Gastrocnemius medialis (tissue), 4 donors: ENCODE measurements around the gene DLD. TPM values are rescaled to one million over a fixed set of nuclear protein-coding genes. Genes with fewer than 3 reads are reported as not detected.

Experiments used
- ATAC-seq, 2 donors: fragments of 150-250 bp; one replicate each; pipeline ENCODE4 v1.9.1; 2016
- DNase-seq, 2 donors: peaks; one replicate each; pipeline ENCODE4 v3.0.0-alpha.2; 2019
- H3K27ac ChIP-seq, 4 donors: fragments of 200-600 bp; sonication (generic); 1 replicate in 1 of 4; 2 replicates in 3 of 4; pipeline ENCODE4 v1.5.1; 2016 to 2018; ENCODE audit warnings: mild to moderate bottlenecking in 2 of 4, moderate library complexity in 1 of 4
- H3K27me3 ChIP-seq, 3 donors: fragments of 200-600 bp; sonication (generic) in 2 of 3; 1 replicate in 1 of 3; 2 replicates in 2 of 3; pipeline versions ENCODE4 v1.5.1 to v1.6.0; 2016 to 2019; ENCODE audit warnings: mild to moderate bottlenecking in 1 of 3, moderate library complexity in 1 of 3
- H3K36me3 ChIP-seq, 2 donors: fragments of 200-600 bp; sonication (generic) in 1 of 2; one replicate each; pipeline ENCODE4 v1.5.1; 2017 to 2018
- H3K4me1 ChIP-seq, 2 donors: fragments of 200-600 bp; sonication (generic) in 1 of 2; one replicate each; pipeline ENCODE4 v1.5.1; 2016 to 2017; ENCODE audit warnings: mild to moderate bottlenecking in 2 of 2
- H3K4me3 ChIP-seq, 4 donors: fragments of 200-600 bp; sonication (generic) in 3 of 4; 1 replicate in 1 of 4; 2 replicates in 3 of 4; pipeline ENCODE4 v1.5.1; 2016 to 2019; ENCODE audit warnings: mild to moderate bottlenecking in 2 of 4
- H3K9me3 ChIP-seq, 3 donors: fragments of 200-600 bp; sonication (generic) in 2 of 3; 1 replicate in 1 of 3; 2 replicates in 2 of 3; pipeline ENCODE4 v1.5.1; 2016 to 2019
- CTCF ChIP-seq, 5 experiments: fragments of 450-650 bp in 3 of 5; fragments of 200-600 bp in 2 of 5; sonication (generic) in 2 of 5; IDR thresholded peaks in 4 of 5; conservative IDR thresholded peaks in 1 of 5; 1 replicate in 4 of 5; 2 replicates in 1 of 5; pipeline ENCODE4 v1.5.1; 2016 to 2019; ENCODE audit warnings: antibody characterized with exemption in 5 of 5, mild to moderate bottlenecking in 3 of 5, moderate library complexity in 3 of 5
- POLR2A ChIP-seq, 2 donors: fragments of 450-650 bp; IDR thresholded peaks; one replicate each; pipeline ENCODE4 v1.6.1; 2017; ENCODE audit warnings: antibody characterized with exemption in 2 of 2, mild to moderate bottlenecking in 2 of 2, moderate library complexity in 2 of 2
- in situ Hi-C, 4 donors: fragments of 200-750 bp; cut with MboI; loops; one replicate each; pipeline versions ENCODE4 v1.15.0 to v1.8.0; 2017; ENCODE audit warnings: low sequenced_read_pairs in 4 of 4
- intact Hi-C: fragments of 100-400 bp; cut with DNase I; formaldehyde crosslinking; loops from one replicate; pipeline ENCODE4 v1.15.1; 2023; ENCODE audit warnings: low total_unique reads
- total RNA-seq, 4 donors: library from RNA; depleted of rRNA; stranded (reverse); fragments of >200 nt; gene quantifications; one replicate each; pipeline versions ENCODE4 v1.1.0 to v1.2.3, GENCODE V29; 2016

DLD gene
- total RNA-seq, 4 donors from 2014 or later: 110 to 157 (median 146) TPM

DNA sequence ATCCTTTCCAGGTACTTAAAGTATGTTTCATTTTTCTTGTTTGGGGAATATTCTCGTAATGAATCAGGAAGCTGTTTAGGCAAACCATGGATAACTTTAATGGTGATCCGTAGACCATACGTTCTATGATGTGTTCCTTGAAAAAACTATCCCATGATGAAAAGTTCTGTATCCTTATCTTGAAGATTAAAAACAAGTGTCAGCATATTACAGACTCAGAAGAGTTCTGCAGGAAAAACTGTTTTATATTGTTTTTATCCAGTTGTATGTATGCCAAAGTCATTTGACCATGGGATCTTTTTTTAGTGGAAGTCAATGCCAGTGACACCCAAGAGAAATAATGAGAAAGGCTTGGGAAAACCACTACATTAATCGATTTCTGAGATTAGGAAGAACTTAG is 52.0 kb downstream of the DLD start:
- in situ Hi-C loops (no loop called here), intact Hi-C loops (no loop called here)
- ATAC-seq (no peak), DNase-seq (no peak)
- Histone ChIP-seq H3K36me3 (peaks cover 0 to 19% of the 10 kb centered on the region in 2 donors), H3K4me3 (no peak overlapping the region), H3K27me3 (no peaks in the 10 kb centered on the region), H3K9me3 (no peaks in the 10 kb centered on the region), H3K4me1 (peaks cover 16 to 31% of the 10 kb centered on the region in 2 donors), H3K27ac (no peak overlapping the region)
- TF ChIP-seq POLR2A (IDR thresholded peaks at IDR 0.05): no peak
- no peak for TF ChIP-seq CTCF (IDR thresholded peaks at IDR 0.05 in 4 of 5, conservative IDR thresholded peaks at IDR 0.05 in 1 of 5)

DNA sequence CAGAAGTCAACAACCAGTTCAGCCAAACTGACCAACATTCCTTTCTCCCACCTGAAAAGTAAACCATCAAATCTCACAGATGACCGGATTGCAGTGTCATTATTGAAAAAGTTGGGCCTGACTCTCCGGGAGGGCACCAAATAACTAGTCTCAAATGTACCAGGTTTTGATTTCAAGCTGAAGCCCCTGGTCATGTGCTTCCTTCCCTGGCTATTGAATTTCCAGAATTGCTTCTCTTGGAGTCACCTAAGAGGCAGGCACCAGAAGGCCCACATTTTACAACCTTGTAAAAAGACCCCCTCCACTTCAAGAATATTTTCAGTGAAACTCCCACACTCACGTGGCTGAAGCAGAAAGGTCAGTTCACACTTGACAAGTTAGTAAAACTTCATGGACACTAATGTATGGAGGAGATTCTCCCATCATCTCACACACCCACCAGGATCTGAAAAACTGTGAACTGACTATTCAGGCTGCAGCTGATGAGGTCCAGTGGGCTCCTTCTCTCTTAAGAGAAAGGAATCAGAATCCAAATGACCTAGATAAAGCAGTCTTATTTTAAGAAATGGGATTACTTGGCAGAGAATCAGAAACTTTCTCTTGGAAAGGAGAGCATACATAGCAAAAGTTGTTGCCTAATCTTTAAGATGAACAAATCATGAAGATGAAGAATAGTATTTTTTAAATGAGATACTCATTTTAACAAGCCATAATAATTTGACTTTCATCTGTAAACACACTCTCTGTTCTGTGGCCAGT is 53.6 kb downstream of the DLD start:
- no peak overlapping the region for H3K27ac ChIP-seq
- H3K4me1 ChIP-seq: peaks cover 4 to 15% of the 10 kb centered on the region in 2 donors
- no peak for ATAC-seq
- H3K27me3 ChIP-seq: no peaks in the 10 kb centered on the region
- H3K9me3 ChIP-seq: no peaks in the 10 kb centered on the region
- no peak overlapping the region for H3K4me3 ChIP-seq
- no peak for DNase-seq
- in situ Hi-C loops (no loop called here), intact Hi-C loops (no loop called here)
- H3K36me3 ChIP-seq: peaks cover 0 to 15% of the 10 kb centered on the region in 2 donors
- TF ChIP-seq CTCF (IDR thresholded peaks at IDR 0.05 in 4 of 5, conservative IDR thresholded peaks at IDR 0.05 in 1 of 5): no peak
- no peak for TF ChIP-seq POLR2A (IDR thresholded peaks at IDR 0.05)

- Histone ChIP-seq H3K36me3 (peaks cover 0 to 12% of the 10 kb centered on the region in 2 donors), H3K27ac (peak overlapping the region in 2 of 4 donors; percentile 10 to 28), H3K27me3 (no peaks in the 10 kb centered on the region), H3K4me3 (no peak overlapping the region), H3K9me3 (no peaks in the 10 kb centered on the region), H3K4me1 (peaks cover under 1 to 15% of the 10 kb centered on the region in 2 donors)
- no peak for DNase-seq
- intact Hi-C loops (no loop called here), in situ Hi-C loops (no loop called here)
- ATAC-seq: no peak
- TF ChIP-seq CTCF (IDR thresholded peaks at IDR 0.05 in 4 of 5, conservative IDR thresholded peaks at IDR 0.05 in 1 of 5) (no peak), POLR2A (IDR thresholded peaks at IDR 0.05) (no peak)
These were observed 54.3 kb downstream of the DLD start for GRCh38 chr7:107945332-107945731.

DNA sequence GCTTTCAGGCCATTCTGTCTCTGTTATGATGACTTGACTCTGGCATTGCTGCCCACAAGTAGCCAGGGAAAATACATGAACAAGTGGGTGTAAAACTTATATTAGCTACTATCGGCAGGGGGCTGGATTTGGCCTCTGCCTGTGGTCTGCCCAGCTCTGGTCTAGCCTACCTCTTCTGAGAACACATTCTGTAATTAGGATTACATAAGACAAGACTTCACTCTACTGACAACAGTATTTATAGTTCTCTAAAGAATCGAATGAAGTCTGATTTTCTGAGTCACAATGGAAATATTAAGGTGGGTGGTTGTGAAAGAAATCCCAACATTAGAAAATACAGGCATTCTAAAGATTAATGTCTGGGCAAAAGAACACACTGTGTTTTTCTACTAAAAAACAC is 55.5 kb downstream of the DLD start:
- Histone ChIP-seq H3K27me3 (no peaks in the 10 kb centered on the region), H3K36me3 (peaks cover 0 to 7% of the 10 kb centered on the region in 2 donors), H3K9me3 (no peaks in the 10 kb centered on the region), H3K4me3 (no peak overlapping the region), H3K4me1 (peaks cover 0 to 10% of the 10 kb centered on the region in 2 donors), H3K27ac (no peak overlapping the region)
- ATAC-seq: no peak
- TF ChIP-seq POLR2A (IDR thresholded peaks at IDR 0.05): no peak
- no peak for TF ChIP-seq CTCF (IDR thresholded peaks at IDR 0.05 in 4 of 5, conservative IDR thresholded peaks at IDR 0.05 in 1 of 5)
- intact Hi-C loops: no loop called here
- no peak for DNase-seq
- in situ Hi-C loops: no loop called here
